HG03521 (cell line): Measurements from ENCODE around the gene DNAH8.

Source experiments
- ATAC-seq: cut with Tn5 transposase; IDR thresholded peaks from one replicate; pipeline ENCODE4 v1.9.1; 2021; ENCODE audit warnings: mild to moderate bottlenecking, moderate library complexity; ENCODE audit not compliant: unreplicated experiment

The DNAH8 gene

GRCh38 chr6:38955861-38956260, 240.8 kb downstream of the DNAH8 start:
- no peak for ATAC-seq

DNA sequence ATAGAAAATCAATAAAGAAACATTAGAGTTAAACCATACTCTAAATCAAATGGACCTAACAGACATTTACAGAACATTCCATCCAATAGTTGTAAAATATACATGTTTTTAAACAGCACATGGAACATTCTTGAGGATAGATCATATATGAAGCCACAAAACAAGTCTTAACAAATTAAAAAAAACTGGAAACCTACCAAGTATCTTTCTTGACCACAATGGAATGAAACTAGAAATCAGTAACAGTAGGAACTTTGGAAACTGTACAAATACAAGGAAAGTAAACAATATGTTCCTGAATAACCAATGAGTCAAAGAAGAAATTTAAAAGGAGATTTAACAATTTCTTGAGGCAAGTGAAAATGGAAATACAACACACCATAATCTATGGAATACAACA, 242.3 kb downstream of the DNAH8 start:
- ATAC-seq: no peak

- no peak for ATAC-seq
These were observed 244.0 kb downstream of the DNAH8 start for GRCh38 chr6:38959138-38959537.

DNA sequence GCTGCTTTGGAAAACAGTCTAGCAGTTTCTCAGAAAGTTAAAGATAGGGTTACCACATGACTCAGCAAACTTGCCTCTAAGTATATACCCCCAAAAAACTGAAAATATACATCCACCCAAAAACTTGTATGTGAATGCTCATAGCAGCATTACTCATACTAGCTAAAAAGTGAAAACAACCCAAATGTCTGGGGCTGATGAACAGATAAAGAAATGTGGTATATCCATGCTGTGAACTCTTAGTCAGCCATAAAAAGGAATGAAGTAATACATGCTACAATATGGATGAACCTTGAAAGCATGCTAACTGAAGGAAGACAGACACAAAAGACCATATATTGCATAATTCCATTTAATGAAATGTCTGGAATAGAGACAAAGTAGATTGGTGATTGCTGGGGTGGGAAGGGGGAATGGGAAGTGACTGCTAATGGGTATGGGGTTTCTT, 253.6 kb downstream of the DNAH8 start:
- no peak for ATAC-seq

- ATAC-seq: no peak
These were observed 258.3 kb downstream of the DNAH8 start for GRCh38 chr6:38973178-38974057.

DNA sequence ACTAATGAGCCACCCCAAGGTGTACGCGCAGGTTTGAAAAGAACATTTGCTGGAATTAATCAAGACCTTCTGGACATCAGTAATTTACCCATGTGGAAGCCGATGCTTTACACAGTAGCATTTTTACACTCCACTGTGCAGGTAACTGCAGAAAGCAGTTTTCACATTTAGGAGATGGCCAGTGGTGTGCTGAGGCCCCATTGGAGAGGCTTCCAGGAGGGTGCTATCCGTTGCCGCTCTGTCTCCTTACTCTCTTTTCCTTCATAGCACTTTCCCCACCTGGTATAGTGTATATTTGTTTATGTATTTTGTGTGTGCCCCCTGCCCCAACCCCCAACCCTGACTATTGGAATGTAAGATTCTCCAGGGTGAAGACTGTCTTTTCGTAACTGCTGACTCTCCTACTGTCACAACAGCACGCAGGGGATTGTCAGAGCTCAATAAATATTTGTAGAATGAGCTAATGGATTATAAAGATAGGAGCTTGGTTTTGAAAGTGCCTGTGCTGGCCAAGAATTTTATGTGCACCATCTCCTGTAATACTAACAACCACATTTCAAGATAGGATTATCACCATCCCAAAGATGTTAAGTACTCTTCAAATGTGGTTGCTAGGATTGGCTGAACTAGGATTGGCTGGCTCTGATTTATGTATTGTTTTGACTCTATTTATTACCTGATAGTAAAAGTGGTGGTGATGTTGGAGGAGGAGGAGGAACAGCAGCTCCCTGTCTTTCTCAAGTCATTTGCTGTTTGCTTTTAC, 259.5 kb downstream of the DNAH8 start:
- ATAC-seq: no peak

- ATAC-seq: no peak
These were observed 260.5 kb downstream of the DNAH8 start for GRCh38 chr6:38975621-38976049.

DNA sequence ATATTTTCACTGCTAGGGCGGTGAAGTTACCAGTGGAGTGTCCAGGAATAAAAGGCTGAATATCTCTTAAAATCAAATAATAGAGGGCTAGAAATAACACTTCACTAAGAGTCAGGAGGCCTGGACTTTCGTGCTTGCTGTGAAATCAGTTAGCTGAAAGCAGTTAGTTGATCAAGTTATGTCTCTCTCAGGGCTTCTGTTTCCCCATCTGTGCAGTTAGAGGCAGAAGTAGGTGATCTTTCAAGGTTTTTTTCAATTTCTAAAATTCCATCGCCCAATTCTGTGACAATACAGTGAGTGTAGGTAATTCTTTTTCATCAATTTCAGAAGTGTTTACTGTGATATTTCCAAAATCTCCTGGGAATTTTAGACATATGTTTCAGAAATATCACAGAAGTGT, 260.9 kb downstream of the DNAH8 start:
- ATAC-seq: no peak

DNA sequence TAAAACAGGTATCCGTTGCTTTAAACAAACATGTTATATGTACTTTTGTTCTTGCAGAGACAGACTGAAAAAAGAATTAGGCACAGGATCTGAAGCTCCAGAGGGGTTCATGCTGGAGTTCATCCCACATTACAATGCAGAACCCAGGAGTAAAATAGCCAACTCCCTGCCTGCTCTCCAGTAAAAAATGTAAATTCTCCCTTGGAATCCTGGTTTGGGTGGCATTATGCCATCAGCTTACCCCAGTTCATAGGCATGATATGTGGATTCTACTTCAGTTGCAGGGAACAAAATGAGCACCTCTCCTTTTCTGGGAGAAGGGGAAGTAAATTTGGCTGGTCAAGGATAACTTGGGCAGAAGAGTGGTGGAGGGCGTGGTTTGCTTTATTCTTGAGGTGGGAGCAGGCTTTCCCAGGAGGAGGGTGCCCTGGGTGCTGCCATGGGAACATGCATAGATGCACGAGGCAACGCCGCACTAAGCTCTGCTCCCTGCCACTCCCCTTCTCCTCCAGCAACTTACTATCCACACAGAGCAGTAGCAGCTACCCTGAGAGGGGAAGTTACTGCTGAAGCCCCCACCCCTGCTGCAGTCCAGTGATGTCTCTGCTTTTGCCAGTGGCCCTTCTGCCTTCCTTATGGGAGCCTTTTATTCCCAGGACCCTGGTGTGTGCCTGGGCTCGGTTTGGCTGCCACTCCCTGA, 261.8 kb downstream of the DNAH8 start:
- ATAC-seq: no peak

DNA sequence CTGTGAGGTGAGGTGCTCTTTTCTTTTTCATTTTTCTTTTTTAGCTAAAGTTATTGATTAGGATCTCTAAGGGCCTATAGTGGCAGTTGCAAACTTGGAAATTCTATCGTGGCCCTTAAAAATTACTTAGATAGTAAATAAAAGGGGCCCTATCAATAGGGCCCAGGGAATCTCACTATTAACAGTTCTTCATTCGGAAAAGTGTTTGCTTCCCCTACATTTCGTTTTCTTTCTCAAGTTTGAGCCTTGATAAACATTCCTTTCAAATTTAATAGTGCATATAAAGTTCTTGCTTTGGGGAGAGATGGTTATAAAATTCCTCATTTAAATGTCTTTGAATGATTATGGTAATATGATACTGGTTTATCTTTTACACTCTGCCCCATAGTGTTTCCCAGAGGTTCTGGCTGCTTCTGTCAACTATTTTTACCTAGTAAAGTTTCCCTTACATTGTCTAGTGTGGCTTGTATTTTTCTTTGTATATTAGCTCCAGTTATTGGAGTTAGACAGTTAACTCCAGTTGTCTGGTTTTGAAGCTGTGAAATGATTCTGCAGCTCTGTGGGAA, 263.1 kb downstream of the DNAH8 start:
- no peak for ATAC-seq

DNA sequence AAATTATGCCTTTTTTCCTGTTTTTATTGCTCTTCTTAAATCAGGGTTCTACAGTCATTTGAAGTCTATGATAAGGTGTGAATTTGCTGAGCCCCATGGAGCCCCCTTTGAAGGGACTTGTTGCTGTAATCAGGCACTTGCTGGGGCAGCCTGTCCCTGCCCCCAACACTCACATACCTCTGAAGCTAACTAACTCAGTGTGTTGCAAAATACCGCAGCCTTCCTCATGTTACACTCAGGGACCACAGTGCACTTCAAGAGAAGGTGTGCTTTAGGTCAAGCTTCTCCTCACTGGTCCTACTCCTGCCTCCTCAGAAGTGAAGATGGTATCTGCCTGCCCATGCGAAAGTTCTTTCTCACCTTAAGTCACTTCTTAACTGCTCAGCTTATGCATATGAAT, 267.4 kb downstream of the DNAH8 start:
- ATAC-seq: no peak

- no peak for ATAC-seq
These were observed 269.6 kb downstream of the DNAH8 start for GRCh38 chr6:38984723-38985122.

- no peak for ATAC-seq
These were observed 270.7 kb downstream of the DNAH8 start for GRCh38 chr6:38985839-38986238.

DNA sequence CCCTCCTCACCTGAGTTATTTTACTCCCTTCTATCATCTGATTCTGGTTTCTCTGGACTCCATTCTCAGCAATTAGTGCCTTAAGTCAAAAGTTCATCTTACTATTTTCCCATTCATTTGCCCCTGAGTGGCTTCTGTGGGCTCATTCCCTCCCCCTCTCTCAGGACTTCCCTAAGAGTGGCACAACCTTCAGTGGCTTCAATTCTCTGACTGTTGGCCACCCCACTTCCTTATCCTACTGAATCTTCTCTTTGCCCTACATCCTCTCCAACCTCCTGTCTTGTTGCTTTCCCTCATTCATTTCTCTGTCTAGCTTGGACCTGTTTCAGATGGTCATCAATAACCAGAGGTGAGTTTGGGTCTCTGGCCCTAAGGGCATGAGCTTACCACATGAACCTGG, 272.4 kb downstream of the DNAH8 start:
- no peak for ATAC-seq

GRCh38 chr6:38988736-38989449, 273.8 kb downstream of the DNAH8 start:
- ATAC-seq: no peak

GRCh38 chr6:38990475-38990874, 275.4 kb downstream of the DNAH8 start:
- ATAC-seq: no peak

DNA sequence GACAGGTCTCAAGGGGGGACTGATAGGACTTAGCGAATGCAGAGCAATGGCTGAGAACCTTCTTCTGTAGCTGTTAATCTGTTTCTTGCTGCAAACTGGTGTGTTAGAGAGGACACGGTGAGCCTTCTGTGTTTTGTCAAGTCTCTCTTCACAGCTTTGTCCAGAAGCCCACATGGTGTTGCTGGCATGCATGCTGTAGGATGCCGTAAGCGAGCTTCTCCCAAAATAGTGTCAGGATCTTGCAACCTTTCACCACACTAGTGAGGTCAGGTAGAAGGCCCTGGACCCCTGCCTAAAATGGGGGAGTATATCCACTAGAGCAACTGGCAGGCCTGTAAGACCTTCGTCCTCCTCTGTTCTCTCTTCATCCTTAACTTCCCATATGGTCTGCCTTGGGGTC, 281.6 kb downstream of the DNAH8 start:
- ATAC-seq: no peak

DNA sequence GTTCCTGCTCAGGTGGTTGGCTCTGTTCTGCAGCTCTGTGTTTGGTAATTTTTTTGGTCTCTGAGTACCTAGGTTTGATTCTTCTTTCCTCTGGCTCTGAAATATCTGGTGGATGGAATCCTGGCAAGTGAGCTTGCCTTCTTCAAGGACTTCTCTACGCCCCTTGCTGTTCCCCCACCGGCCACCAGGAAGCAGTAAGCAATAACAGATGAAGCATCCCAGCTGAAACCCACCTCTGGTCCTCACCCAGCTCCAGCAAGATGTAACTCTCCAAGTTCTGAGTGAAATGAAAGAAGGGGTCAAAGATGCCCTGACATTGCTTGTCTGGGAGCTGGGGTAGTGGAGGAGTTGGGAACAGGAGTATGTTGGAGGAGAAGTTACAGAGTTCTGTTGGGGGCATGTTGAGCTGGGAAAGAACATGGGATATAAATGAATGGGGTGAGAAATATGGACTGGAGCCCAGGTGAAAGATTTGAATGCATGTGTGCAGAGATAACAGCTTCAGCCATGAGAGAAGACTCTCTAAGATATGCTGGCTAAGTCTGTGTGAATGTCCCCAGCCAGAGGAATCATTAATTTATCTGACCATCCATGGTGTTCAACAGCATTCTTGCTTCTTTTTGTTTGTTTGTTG, 282.1 kb downstream of the DNAH8 start:
- ATAC-seq: no peak

DNA sequence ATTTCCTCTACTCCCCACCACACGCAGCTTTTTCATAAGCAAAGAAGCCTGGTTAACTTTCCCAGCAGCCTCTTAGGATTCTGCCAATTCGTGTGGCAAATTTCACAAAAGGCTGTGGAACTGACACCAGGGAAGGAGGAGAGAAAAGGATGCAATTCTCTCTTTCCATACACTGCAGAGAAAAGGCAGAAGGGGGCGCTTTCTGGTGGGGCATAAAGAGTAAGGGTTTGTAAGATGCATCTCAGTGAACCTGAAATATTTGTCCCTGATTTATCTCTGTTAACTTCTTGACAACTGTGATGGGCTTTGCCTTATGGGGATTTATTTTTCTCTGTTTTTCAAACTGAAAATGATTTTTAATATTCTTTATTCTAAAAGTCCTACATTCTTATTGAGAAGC, 288.0 kb downstream of the DNAH8 start:
- ATAC-seq: no peak

DNA sequence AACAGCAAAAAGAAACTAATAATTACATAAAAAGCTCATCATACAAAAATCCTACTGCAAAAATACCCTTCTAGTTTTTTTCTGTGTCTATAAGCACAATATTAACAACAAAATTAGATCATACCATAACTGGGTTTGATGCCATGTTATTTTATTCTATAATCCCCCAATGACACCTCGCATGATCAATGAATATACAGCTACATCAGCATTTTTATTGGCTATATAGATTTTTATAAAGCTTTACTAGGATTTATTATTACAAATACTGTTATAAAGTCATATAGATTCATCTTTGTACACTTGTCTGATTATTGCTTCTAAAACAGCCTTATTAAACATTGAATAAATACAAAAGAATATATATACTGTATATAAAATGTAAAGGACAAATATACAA, 288.4 kb downstream of the DNAH8 start:
- no peak for ATAC-seq
